ENCODE measurements around the gene ANGEL2. TPM values are rescaled to one million over a fixed set of nuclear protein-coding genes. Genes with fewer than 3 reads are reported as not detected.
"Not testable (repeated sequence)": the region's sequence is repeated elsewhere in the genome, so short reads cannot be mapped to it uniquely, and the experiment has no call there.

ANGEL2 gene
- total RNA-seq, 2 experiments from 2014 or later: 44.2 to 56.4 TPM

DNA sequence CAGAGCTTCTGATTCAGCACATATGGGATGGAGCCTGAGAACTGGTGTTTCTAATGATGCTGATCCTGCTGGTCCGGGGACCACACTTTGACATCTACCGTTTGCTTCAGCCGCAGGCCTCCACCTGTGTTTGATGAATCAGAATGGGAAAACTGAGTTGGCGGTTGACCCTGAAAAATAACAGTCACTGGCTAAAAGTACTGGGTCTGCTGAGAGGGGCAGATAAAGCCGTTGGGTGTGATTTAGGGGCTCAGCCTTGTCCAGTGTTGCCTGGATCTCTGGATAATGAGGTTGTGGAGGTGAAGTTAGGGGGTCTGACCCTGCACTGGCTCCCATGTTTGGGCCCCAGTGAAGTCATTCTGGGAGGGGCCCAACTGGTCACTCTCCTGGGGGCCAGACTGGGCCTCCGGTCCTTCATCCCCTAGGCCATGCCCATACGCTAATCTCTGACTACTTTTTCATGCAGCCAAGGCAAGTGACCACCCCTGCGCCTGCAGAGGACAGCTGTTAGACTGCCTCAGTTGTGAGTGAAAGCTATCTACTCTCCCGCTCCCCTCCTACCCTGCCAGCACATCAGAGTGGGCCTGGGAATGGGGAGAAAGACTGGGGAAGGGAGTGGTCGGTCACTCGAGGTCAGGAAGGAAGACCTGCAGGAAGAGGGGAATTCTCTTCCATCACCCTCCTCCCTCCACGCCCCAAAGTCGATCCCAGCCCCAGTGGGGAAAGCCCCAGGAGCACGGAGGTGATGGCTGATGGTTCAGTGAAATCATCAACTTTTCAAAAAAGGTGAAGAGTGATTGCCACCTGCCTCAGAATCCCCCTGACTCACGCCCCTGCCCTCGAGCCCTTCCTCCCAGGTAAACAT, 37.7 kb downstream of the ANGEL2 start:
- Mint-ChIP-seq H3K27me3 (no peaks in the 10 kb centered on the region), H3K4me1 (peaks cover 61% of the 10 kb centered on the region), H3K9me3 (ENCODE audit: low read depth) (no peaks in the 10 kb centered on the region), H3K36me3 (peaks cover 3% of the 10 kb centered on the region), H3K27ac (peak overlapping the region; percentile 64), H3K4me3 (peak overlapping the region; percentile 20)
- DNase-seq (peak; percentile 72), ATAC-seq (peak; percentile 54)
- CTCF ChIA-PET: interaction anchor here (0.9 to 1.3 kb wide), 2 partner anchors 17 to 313 kb away, joined by 3 to 5 read pairs; no protein-coding TSS in a partner anchor

DNA sequence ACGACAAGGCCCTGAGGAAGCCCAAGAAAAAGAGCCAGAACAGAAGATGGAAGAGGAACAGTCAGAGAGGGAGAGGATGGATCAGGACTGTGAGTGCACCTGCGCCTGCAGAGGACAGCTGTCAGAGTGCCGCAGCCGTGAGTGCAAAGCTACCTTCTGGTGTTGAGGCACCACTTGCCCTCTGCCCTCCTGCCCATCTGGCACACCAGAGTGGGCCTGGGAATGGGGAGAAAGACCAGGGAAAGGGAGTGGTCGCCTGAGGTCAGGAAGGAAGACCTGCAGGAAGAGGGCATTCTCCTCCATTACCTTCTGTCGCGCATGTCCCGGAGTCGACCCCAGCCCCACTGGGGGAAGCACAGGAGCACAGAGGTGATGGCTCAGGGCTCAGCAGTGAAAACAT, 39.1 kb downstream of the ANGEL2 start:
- H3K9me3 Mint-ChIP-seq (ENCODE audit: low read depth): no peaks in the 10 kb centered on the region
- H3K27ac Mint-ChIP-seq: no peak overlapping the region
- peaks cover under 1% of the 10 kb centered on the region for H3K27me3 Mint-ChIP-seq
- peaks cover 49% of the 10 kb centered on the region for H3K4me1 Mint-ChIP-seq
- CTCF ChIA-PET: interaction anchor here (1.4 kb wide), 1 partner anchor 20 kb away, joined by 3 read pairs; no protein-coding TSS in a partner anchor
- no peak overlapping the region for H3K4me3 Mint-ChIP-seq
- no peak for ATAC-seq
- H3K36me3 Mint-ChIP-seq: peaks cover 3% of the 10 kb centered on the region
- DNase-seq: peak; percentile 36

DNA sequence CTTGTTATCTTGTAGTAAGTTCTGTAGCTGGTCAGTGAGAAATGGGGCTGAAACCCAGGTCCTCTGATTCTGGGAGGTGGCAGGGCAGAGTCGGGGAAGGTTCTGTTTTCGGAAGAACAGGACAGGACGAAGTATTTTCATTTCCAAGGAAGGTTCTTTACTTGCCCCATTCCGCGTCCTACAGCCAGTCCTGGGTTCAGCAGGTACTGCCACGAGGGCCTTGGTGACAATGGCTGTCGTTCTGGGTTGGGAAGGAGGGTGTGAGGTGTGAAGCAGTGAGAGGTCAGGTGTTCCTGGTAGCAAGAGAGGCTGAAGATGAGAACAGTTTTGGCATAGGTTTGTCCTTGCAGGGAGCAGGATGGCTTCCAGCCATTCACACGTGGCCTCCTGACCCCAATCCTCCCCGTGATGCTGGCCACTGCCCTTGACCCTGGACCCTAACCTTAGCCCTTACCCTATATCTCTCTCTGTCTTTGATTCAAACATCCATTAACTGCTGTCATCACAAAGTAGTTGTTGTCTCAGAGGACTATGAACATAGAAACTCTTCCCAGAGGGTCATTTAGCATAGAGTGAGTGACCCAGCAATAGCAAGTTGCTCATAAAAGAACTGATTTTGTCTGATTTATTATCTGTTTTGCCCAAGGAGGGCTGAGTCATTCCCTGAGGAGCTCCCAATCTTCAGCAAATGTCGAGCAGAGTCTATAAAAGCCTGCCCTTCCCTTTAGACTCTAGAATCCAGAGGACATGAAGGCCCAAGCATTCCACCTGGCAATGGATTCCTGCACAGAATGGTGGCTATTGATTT, 40.4 kb downstream of the ANGEL2 start:
- Mint-ChIP-seq H3K36me3 (peaks cover 3% of the 10 kb centered on the region), H3K9me3 (ENCODE audit: low read depth) (no peaks in the 10 kb centered on the region), H3K27me3 (peaks cover 6% of the 10 kb centered on the region), H3K4me3 (no peak overlapping the region), H3K27ac (no peak overlapping the region), H3K4me1 (peaks cover 39% of the 10 kb centered on the region)
- DNase-seq (no peak), ATAC-seq (no peak)
- CTCF ChIA-PET: interaction anchor here (1.4 kb wide), 1 partner anchor 21 kb away, joined by 3 read pairs; no protein-coding TSS in a partner anchor

DNA sequence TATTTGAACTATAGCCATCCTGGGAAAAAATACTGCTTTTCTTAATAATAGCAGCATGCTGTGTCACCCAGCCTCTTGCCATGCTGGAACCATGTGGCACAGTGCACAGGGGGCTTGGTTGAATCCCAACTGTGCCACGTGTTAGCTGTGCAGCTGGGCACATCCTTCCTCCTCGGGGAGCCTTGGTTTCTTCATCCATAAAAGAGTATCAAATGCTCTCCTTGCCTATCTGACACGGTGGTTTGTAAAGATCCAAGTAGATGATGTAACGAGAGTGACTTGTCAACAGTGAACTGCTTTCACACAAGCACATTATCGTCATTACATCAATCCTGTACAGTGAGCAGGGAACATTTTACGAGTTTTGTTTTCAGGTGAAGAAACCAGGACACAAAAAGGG, 41.0 kb downstream of the ANGEL2 start:
- DNase-seq: no peak
- CTCF ChIA-PET: no interaction called here
- no peak for ATAC-seq
- Mint-ChIP-seq H3K9me3 (ENCODE audit: low read depth) (no peaks in the 10 kb centered on the region), H3K27me3 (peaks cover 10% of the 10 kb centered on the region), H3K4me3 (no peak overlapping the region), H3K36me3 (peaks cover 3% of the 10 kb centered on the region), H3K27ac (no peak overlapping the region), H3K4me1 (peaks cover 33% of the 10 kb centered on the region)

DNA sequence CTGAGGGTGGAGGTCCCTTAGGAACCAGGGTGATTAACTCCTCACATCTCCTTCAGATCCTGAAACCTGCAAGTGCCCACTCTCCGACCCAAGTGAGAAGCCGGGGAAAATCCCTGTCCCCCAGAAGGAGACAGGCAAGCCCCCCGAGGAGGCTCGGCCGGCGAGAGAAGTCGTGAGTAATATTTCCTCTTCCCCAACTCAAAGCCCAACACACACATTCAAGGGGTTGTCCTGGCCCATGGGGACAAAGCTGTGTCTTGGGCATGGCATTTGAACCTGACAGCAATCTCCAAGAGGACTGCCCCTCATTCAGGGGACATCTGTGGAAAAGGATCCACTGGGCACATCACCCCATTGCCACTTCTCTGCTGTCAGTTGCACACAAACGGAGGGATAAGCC, 41.8 kb downstream of the ANGEL2 start:
- H3K9me3 Mint-ChIP-seq (ENCODE audit: low read depth): no peaks in the 10 kb centered on the region
- peaks cover 14% of the 10 kb centered on the region for H3K27me3 Mint-ChIP-seq
- peaks cover 3% of the 10 kb centered on the region for H3K36me3 Mint-ChIP-seq
- H3K4me1 Mint-ChIP-seq: peaks cover 25% of the 10 kb centered on the region
- no peak for ATAC-seq
- no peak overlapping the region for H3K4me3 Mint-ChIP-seq
- no peak for DNase-seq
- H3K27ac Mint-ChIP-seq: no peak overlapping the region
- CTCF ChIA-PET: no interaction called here

DNA sequence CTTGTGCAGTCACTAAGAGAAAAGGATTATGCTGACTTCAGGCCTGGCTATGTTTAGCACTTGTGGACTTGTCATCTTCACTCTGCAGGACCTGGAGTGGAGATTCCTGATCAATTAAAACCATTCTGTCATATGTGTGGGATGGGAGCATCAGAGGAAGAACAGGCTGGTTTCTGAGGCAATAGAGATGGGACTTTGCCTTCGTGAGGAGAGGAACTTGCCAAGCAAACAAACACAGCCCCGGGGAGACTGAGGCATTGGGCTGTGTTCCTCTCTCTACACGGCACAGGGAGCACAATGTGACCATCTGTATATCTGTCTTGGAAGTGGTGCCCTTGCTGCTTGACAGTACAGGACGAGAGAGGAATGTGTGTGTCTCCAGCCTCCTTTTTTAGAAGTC, 42.2 kb downstream of the ANGEL2 start:
- Mint-ChIP-seq H3K4me3 (no peak overlapping the region), H3K9me3 (ENCODE audit: low read depth) (no peaks in the 10 kb centered on the region), H3K27ac (no peak overlapping the region), H3K36me3 (peaks cover 3% of the 10 kb centered on the region), H3K4me1 (peaks cover 22% of the 10 kb centered on the region), H3K27me3 (peaks cover 17% of the 10 kb centered on the region)
- CTCF ChIA-PET: no interaction called here
- no peak for DNase-seq
- no peak for ATAC-seq

DNA sequence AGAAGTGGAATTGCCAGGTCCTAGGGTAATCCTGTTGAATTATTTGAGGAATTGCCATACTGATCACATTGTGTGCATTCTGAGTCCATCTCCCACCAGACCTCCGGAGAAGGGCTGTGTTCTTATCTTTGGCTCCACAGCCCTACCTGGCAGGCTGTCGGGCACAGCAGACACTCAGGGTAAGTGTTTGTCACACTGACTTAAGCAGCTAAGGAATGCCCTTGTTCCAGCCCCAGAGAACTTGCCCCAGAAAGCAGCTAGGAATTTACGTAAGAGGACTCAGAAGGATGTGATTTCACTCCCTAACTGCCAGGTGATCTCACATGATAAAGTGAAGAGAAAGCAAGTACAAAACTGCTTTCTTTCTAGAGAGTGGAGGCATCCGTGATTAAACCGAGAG, 44.4 kb downstream of the ANGEL2 start:
- H3K27me3 Mint-ChIP-seq: peaks cover 34% of the 10 kb centered on the region

DNA sequence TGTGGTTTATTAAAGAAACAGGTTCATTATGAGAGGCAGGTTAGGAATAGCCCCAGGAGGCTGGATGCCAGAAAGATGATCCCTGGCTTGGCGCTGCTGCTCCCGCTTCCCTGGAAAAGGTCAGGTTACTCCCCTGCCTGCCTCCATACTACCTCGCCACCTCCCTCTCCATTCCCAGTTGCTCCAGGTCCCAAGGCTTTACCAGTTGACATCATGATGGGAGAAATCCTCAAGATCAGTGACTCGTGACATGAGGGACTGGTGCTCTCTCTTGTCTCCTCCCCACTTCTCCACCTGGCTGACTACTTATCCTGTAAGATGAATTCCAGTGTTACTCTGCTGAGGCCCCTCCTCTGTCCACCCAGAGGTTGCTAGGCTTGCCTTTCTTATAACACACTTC, 45.6 kb downstream of the ANGEL2 start:
- ATAC-seq (no peak), DNase-seq (no peak)
- Mint-ChIP-seq H3K27ac (no peak overlapping the region), H3K4me3 (no peak overlapping the region), H3K27me3 (peaks cover 43% of the 10 kb centered on the region), H3K9me3 (ENCODE audit: low read depth) (no peaks in the 10 kb centered on the region), H3K4me1 (peaks cover 7% of the 10 kb centered on the region), H3K36me3 (no peaks in the 10 kb centered on the region)
- CTCF ChIA-PET: no interaction called here

More for the DNA sequence above, 44.4 kb downstream of the ANGEL2 start:
- peaks cover 3% of the 10 kb centered on the region for H3K36me3 Mint-ChIP-seq
- no peak overlapping the region for H3K4me3 Mint-ChIP-seq
- H3K9me3 Mint-ChIP-seq (ENCODE audit: low read depth): no peaks in the 10 kb centered on the region
- CTCF ChIA-PET: no interaction called here
- ATAC-seq: no peak
- peaks cover 11% of the 10 kb centered on the region for H3K4me1 Mint-ChIP-seq
- no peak for DNase-seq
- no peak overlapping the region for H3K27ac Mint-ChIP-seq

DNA sequence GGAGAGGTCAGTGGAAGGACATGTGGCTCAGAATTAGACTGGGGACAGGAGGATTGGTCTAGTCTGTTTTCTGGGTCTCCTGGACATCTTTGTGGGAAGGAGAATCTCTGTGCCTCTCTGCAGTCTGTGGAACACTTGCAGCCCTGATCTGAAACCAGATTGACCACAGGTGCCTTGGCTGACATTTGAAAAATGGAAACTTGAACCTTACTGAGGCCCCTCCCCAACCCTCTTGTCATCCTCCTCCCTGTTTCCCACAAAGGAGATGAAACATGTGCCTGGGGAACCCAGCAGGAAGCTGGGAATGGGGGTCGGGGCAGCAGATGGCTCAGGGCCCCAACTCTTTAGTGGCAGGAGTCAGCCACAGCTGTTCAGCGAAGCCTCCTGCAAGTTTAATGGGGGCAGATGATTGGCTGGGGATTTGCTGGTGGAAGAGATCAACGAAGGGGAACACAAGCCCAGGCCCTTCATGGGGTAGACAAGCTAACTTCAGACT, 47.3 kb downstream of the ANGEL2 start:
- Mint-ChIP-seq H3K27me3 (peaks cover 56% of the 10 kb centered on the region), H3K27ac (no peak overlapping the region), H3K4me1 (peaks cover 7% of the 10 kb centered on the region), H3K9me3 (ENCODE audit: low read depth) (no peaks in the 10 kb centered on the region), H3K36me3 (no peaks in the 10 kb centered on the region), H3K4me3 (no peak overlapping the region)
- DNase-seq (no peak), ATAC-seq (no peak)
- CTCF ChIA-PET: interaction anchor here (0.8 to 1.6 kb wide), 3 partner anchors 10 to 17 kb away, joined by 3 to 8 read pairs (median 4); partner anchors contain the start of gene VASH2

DNA sequence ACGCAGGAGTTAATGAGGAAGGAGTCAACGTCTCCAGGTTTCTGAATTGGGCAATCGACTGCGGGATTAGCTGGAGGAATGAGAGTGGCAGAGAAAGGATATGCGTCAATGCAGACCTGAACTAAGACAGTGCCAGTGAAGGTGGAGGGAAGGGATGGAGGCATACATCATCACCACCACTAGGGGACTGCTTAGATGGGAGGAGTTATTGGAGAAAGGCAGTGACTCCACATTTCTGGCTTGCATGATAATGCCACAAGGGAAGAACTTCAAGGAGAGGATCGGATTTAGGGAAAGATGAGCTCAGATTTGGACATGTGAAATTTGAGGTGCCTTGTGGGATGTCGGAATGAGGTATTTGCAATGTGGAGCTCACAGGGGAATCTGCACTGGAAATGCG, 47.9 kb downstream of the ANGEL2 start:
- ATAC-seq (peak; percentile 55), DNase-seq (no peak)
- Mint-ChIP-seq H3K27ac (no peak overlapping the region), H3K4me3 (no peak overlapping the region), H3K9me3 (ENCODE audit: low read depth) (no peaks in the 10 kb centered on the region), H3K36me3 (no peaks in the 10 kb centered on the region), H3K27me3 (peaks cover 61% of the 10 kb centered on the region), H3K4me1 (peaks cover 7% of the 10 kb centered on the region)
- CTCF ChIA-PET: interaction anchor here (0.8 to 1.6 kb wide), 5 partner anchors 10 to 303 kb away, joined by 3 to 8 read pairs (median 4); partner anchors contain the start of gene VASH2

DNA sequence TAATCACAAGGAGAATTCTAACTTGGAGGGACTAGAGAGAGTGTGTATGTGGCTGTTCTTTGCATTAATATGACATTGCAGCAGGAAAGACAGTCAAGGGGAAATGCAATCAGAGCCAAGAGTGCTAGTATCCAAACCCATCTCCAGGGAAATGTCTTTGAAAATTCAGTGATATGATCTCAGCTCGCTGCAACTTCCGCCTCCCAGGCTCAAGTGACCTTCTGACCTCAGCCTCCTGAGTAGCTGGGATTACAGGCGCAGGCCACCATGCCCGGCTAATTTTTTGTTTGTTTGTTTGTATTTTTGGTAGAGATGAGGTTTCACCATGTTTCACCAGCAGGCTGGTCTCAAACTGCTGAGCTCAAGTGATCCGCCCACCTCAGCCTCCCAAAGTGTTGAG, 49.1 kb downstream of the ANGEL2 start:
- DNase-seq (no peak), ATAC-seq (no peak)
- Mint-ChIP-seq H3K9me3 (ENCODE audit: low read depth) (no peaks in the 10 kb centered on the region), H3K36me3 (no peaks in the 10 kb centered on the region), H3K27ac (no peak overlapping the region), H3K27me3 (peaks cover 61% of the 10 kb centered on the region), H3K4me1 (peaks cover 7% of the 10 kb centered on the region), H3K4me3 (no peak overlapping the region)
- CTCF ChIA-PET: no interaction called here

DNA sequence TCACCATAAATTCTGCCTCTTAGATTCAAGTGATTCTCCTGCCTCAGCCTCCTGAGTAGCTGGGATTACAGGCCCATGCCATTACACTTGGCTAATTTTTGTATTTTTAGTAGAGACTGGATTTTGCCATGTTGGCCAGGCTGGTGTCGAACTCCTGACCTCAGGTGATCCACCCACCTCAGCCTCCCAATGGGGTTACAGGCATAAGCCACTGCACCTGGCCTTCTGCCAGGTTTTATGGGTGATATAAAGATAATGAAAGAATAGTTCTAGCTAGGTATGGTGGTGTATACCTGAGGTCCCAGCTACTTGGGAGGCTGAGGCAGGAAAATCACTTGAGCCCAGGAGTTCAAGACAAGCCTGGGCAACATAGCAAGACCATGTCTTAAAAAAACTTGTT, 50.7 kb downstream of the ANGEL2 start:
- DNase-seq; ATAC-seq; H3K36me3 Mint-ChIP-seq; H3K9me3 Mint-ChIP-seq (ENCODE audit: low read depth); CTCF ChIA-PET; H3K27ac Mint-ChIP-seq; H3K4me1 Mint-ChIP-seq; H3K4me3 Mint-ChIP-seq: not testable (repeated sequence)
- peaks cover 57% of the 10 kb centered on the region for H3K27me3 Mint-ChIP-seq

DNA sequence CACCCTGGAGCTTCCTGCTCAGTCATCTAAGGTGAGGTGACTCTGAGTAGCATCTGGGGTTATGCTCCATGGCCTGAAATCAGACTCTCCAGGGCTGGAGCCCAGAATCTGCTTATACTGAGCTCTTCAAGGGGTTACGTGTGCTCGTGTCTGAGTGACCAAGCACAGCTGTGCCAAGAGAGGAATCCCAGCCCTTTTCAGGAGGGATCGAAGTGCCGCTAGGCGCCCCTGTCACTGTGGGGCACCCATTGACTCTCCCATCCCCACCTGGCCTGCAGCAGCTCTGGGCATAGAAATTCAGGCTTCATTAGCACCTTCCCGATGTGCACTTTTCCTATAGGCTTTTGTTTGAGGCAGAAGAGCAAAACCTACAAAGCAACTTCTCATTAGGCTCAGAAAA, 51.6 kb downstream of the ANGEL2 start:
- no peak for DNase-seq
- Mint-ChIP-seq H3K4me3 (no peak overlapping the region), H3K27me3 (peaks cover 51% of the 10 kb centered on the region), H3K4me1 (peaks cover 11% of the 10 kb centered on the region), H3K36me3 (no peaks in the 10 kb centered on the region), H3K9me3 (ENCODE audit: low read depth) (no peaks in the 10 kb centered on the region), H3K27ac (no peak overlapping the region)
- ATAC-seq: no peak
- CTCF ChIA-PET: no interaction called here

Data from activated CD8-positive, alpha-beta memory T cell treated with anti-CD3 and anti-CD28 coated beads, Interleukin-2, amount 10 ng/mL, durations not matched to agents 7 days and 5 days (primary cell).